Liver (tissue), 3 donors: ENCODE results near the gene TEX2.

Source experiments
- HNF4G ChIP-seq: IDR thresholded peaks from 2 replicates; pipeline ENCODE4 v1.6.1; 2016; ENCODE audit warnings: antibody characterized with exemption
- JUND ChIP-seq, 2 donors: IDR thresholded peaks; 2 replicates each; pipeline ENCODE4 v1.6.1; 2016; ENCODE audit warnings: antibody characterized with exemption in 2 of 2
- RAD21 ChIP-seq, 2 donors: IDR thresholded peaks; 2 replicates each; pipeline ENCODE4 v1.6.1; 2016; ENCODE audit warnings: antibody characterized with exemption in 2 of 2, mild to moderate bottlenecking in 2 of 2
- TF ChIP-seq, protein P1 (sequence below): fragments of 150-350 bp; IDR thresholded peaks from 2 replicates; pipeline ENCODE4 v1.5.1; 2017; ENCODE audit warnings: improper control_type of control experiment, low read depth, low read length; ENCODE audit not compliant: missing input control
- donor health status: healthy.
- donor health status: healthy.

DNA sequence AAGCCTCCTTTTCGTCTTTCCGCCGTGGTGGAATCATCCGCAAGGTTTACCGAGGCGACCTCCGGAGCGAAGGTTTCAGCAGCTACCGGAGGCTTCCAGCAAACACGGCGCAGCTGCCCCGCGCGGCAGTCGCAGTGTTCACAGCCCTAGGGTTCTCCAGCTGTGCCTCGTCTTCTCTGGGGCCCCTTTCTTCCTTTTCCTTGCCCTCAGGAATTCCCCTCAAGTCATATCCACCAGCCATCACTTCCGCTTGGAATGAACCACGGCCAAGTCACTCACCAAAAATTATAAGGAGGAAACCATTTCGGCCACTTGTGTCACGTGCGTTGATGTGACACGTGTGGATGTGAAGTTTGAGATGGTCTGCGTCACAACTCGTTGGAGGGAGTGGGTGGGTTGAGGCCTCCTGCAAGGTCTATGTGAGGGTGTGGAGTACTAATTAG, 132.5 kb downstream of the TEX2 start:
- TF ChIP-seq, protein P1, sequence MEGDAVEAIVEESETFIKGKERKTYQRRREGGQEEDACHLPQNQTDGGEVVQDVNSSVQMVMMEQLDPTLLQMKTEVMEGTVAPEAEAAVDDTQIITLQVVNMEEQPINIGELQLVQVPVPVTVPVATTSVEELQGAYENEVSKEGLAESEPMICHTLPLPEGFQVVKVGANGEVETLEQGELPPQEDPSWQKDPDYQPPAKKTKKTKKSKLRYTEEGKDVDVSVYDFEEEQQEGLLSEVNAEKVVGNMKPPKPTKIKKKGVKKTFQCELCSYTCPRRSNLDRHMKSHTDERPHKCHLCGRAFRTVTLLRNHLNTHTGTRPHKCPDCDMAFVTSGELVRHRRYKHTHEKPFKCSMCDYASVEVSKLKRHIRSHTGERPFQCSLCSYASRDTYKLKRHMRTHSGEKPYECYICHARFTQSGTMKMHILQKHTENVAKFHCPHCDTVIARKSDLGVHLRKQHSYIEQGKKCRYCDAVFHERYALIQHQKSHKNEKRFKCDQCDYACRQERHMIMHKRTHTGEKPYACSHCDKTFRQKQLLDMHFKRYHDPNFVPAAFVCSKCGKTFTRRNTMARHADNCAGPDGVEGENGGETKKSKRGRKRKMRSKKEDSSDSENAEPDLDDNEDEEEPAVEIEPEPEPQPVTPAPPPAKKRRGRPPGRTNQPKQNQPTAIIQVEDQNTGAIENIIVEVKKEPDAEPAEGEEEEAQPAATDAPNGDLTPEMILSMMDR: no peak
- TF ChIP-seq RAD21 (IDR thresholded peaks at IDR 0.05): no peak
- TF ChIP-seq JUND (IDR thresholded peaks at IDR 0.05): no peak
- no peak for TF ChIP-seq HNF4G
